Measurements from ENCODE around the gene C1GALT1C1L.
"Not testable (repeated sequence)": the region's sequence is repeated elsewhere in the genome, so short reads cannot be mapped to it uniquely, and the experiment has no call there.

C1GALT1C1L gene

DNA sequence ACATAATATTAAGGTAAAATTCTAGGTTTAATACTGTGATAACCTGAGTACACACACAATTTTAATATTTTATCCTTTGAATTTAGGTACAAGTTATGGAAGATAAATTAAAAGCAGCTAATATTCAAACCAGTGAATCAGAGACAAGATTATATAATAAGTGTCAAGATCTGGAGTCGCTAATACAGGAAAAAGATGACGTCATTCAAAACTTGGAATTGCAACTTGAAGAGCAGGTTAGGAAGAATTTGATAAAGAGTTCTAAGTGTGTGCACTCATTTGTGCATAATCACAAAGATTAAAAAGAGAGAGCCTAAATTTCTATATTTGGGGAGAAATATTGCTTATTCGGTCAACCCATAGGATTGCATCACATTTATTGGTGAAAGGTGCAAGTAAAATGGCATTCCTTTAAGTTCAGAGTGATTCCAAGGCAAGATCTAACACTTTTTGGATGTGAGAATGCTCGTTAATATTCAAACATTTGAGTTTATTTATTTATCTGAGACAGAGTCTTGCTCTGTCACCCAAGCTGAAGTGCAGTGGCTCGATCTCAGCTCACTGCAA lies 16.3 kb upstream of the C1GALT1C1L start:
- no peak overlapping the region for H3K27ac ChIP-seq
- TF ChIP-seq ZFX (IDR thresholded peaks at IDR 0.05; ENCODE audit: borderline replicate concordance) (no peak), CTCF (IDR thresholded peaks at IDR 0.05) (no peak)

DNA sequence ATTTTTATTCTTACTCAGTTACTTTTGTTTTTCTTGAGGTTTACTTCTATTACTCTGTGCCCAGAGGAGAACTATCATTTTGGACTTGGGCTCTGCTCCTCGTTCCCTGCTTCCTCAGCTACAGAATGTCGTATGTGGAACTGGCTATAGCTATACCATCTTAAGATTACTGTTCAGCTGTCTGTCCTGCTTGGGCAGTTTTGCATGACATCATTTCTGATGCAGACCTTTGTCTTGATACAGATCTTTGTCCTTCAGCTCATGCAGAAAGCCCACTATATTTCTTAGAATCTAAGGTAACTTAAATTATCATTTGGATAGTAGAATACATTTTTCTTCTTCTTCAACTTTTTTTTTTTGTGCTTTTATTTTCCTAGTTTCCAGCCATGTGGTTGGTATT lies 13.8 kb upstream of the C1GALT1C1L start:
- H3K27ac ChIP-seq = no peak overlapping the region
- TF ChIP-seq CTCF (IDR thresholded peaks at IDR 0.05) (no peak), ZFX (IDR thresholded peaks at IDR 0.05; ENCODE audit: borderline replicate concordance) (no peak)

GRCh38 chr2:43685357-43685756 lies 9.1 kb upstream of the C1GALT1C1L start:
- TF ChIP-seq CTCF (IDR thresholded peaks at IDR 0.05) (no peak), ZFX (IDR thresholded peaks at IDR 0.05; ENCODE audit: borderline replicate concordance) (no peak)
- H3K27ac ChIP-seq = no peak overlapping the region

DNA sequence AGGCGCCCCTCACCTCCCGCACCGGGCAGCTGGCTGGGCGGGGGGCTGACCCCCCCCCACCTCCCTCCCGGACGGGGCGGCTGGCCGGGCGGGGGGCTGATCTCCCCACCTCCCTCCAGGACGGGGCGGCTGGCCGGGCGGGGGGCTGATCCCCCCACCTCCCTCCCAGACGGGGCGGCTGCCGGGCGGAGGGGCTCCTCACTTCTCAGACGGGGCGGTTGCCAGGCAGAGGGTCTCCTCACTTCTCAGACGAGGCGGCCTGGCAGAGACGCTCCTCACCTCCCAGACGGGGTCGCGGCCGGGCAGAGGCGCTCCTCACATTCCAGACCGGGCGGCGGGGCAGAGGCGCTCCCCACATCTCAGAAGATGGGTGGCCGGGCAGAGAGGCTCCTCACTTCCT lies 1.6 kb upstream of the C1GALT1C1L start:
- not testable (repeated sequence) for H3K27ac ChIP-seq

DNA sequence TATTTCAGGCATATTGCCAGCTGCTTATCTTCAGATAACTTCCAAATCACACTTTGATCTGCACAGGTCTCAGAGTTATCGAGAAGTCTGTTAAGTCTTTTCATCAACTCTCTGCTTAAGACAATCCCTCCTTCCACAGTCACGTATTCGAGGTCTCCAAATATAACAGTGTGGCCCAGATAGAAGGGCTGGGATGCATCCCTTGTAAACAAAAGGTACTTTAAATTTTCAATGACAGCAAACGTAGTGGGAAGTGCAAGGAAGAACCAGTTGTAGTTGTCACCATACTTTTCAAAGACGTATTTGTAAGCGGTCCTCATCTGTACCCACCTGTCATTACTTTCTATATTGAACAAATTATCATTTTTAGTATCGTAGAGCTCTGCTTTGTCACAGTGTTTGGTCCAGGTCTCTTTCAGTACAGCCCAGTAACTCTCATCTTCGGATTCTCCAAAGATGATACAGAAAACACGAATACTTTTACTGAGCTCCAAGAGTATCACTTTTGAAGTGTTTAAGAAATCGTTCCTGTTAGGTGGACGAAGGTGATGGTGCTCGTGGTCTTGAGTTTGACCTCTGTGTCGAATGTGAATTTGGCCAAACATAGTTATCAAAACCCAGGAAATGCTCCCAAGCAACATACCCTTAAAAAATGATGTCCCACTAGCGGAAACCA lies 445 bp downstream of the C1GALT1C1L start:
- TF ChIP-seq CTCF (IDR thresholded peaks at IDR 0.05) (no peak), ZFX (IDR thresholded peaks at IDR 0.05; ENCODE audit: borderline replicate concordance) (no peak)
- H3K27ac ChIP-seq = no peak overlapping the region

GRCh38 chr2:43657241-43657640 lies 19.0 kb downstream of the C1GALT1C1L start:
- no peak overlapping the region for H3K27ac ChIP-seq
- TF ChIP-seq ZFX (IDR thresholded peaks at IDR 0.05; ENCODE audit: borderline replicate concordance) (no peak), CTCF (IDR thresholded peaks at IDR 0.05) (no peak)

DNA sequence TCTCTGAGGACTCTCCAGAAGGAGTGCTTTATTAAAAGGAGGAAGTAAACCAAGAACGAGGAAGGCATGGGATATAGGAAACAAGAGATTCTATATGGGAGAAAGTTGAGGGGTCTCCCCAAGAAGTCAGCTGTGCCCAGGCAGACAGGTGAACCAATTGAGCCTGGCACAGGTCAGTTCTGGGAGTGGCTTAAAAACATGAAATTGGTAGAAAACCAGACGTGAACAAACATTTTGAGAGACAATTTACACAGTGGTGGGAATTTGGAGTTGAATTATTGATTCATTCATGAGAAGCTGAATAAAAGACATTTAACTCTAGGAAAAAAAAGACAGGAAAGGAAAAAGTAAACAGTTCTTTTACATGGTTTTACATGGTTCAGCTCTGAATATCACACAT lies 22.7 kb downstream of the C1GALT1C1L start:
- TF ChIP-seq ZFX (IDR thresholded peaks at IDR 0.05; ENCODE audit: borderline replicate concordance) (no peak), CTCF (IDR thresholded peaks at IDR 0.05) (no peak)
- H3K27ac ChIP-seq = no peak overlapping the region

All from 22Rv1 (cell line).